K562 (cell line): ENCODE measurements around the gene REC8. TPM values are rescaled to one million over a fixed set of nuclear protein-coding genes. Genes with fewer than 3 reads are reported as not detected.
A peak's percentile ranks its signal among the peaks of the same experiment; 100 is the strongest.

Experiments
- ATAC-seq: fragments of 200-7000 bp; cut with Tn5 transposase; 3 replicates; pipeline ENCODE4 v1.9.1; 2020; ENCODE audit warnings: moderate library complexity
- BruUV-seq: library from RNA; stranded (reverse); fragments of 400-500 nt; replicated peaks from 2 replicates; lab custom pipeline; 2021; lab: Mats Ljungman, UMichigan
- CTCF ChIA-PET: fragments of 300-600 bp; formaldehyde crosslinking; extraction: SDS; loops from one replicate; lab custom pipeline; 2021; ENCODE audit warnings: low intra/inter-chr PET ratio; lab: Yijun Ruan, JAX
- POLR2A ChIA-PET: fragments of 300-600, 350-650 bp; sonication (Branson Sonifier 250); formaldehyde crosslinking; extraction: SDS; loops from one replicate; lab custom pipeline; 2021; ENCODE audit warnings: antibody characterized with exemption, inconsistent platforms; lab: Yijun Ruan, JAX
- DNase-seq, 4 experiments: peaks; one replicate each; pipeline versions ENCODE4 v3.0.0 to v3.0.0-alpha.2; 2011 to 2018; ENCODE audit warnings: low spot score in 3 of 4, mixed read lengths in 3 of 4; ENCODE audit errors: extremely low read depth in 1 of 4
- FAIRE-seq: peaks from 2 replicates; lab custom pipeline; 2011; peaks lifted over from hg19 to GRCh38; lab: Jason Lieb, UNC
- H2AFZ ChIP-seq: 2 replicates; pipeline ENCODE4 v1.6.0; 2011; ENCODE audit warnings: low read depth, low read length, control low read depth, inconsistent platforms
- H3K27ac ChIP-seq: fragments of 200-600 bp; 3 replicates; pipeline ENCODE4 v1.8.0; 2011; ENCODE audit warnings: low read depth, mild to moderate bottlenecking, control low read depth, inconsistent platforms, low read length, moderate library complexity, mixed read lengths; ENCODE audit errors: extremely low read depth
- H3K27me3 ChIP-seq, 2 experiments: fragments of 300-600 bp in 1 of 2; 2 replicates in 1 of 2; 3 replicates in 1 of 2; pipeline versions ENCODE4 v1.6.0 to v1.8.0; 2011; ENCODE audit warnings: inconsistent platforms in 2 of 2, low read length in 2 of 2, mild to moderate bottlenecking in 1 of 2, mixed read lengths in 1 of 2, moderate library complexity in 1 of 2; ENCODE audit not compliant: control insufficient read depth in 2 of 2, insufficient read depth in 2 of 2
- H3K36me3 ChIP-seq: fragments of 300-600 bp; 3 replicates; pipeline ENCODE4 v1.8.0; 2011; ENCODE audit warnings: mild to moderate bottlenecking, low read length, inconsistent platforms; ENCODE audit not compliant: control insufficient read depth, insufficient read depth
- H3K4me1 ChIP-seq, 2 experiments: fragments of 200-600 bp in 1 of 2; replicated peaks in 1 of 2; 2 replicates in 1 of 2; 3 replicates in 1 of 2; pipeline versions ENCODE4 v1.5.1 to v1.8.0; 2011; ENCODE audit warnings: inconsistent platforms in 2 of 2, low read length in 2 of 2, mild to moderate bottlenecking in 1 of 2, mixed read lengths in 1 of 2, moderate library complexity in 1 of 2; ENCODE audit not compliant: control insufficient read depth in 2 of 2, insufficient read depth in 2 of 2
- H3K4me2 ChIP-seq: 2 replicates; pipeline ENCODE4 v1.6.1; 2011; ENCODE audit warnings: low read length, control low read depth, inconsistent platforms, mixed read lengths; ENCODE audit not compliant: insufficient read depth
- H3K4me3 ChIP-seq: fragments of 200-600 bp; sonication (generic), shearing (Covaris generic); 2 replicates; pipeline ENCODE4 v1.5.1; 2016; ENCODE audit warnings: control low read depth, inconsistent platforms
- H3K79me2 ChIP-seq: fragments of 200-600 bp; 3 replicates; pipeline ENCODE4 v1.8.0; 2011; ENCODE audit warnings: low read length, inconsistent platforms; ENCODE audit not compliant: control insufficient read depth, insufficient read depth
- H3K9ac ChIP-seq, 2 experiments: 2 replicates each; pipeline versions ENCODE4 v1.6.0 to v1.6.1; 2011; ENCODE audit warnings: low read depth in 2 of 2, low read length in 2 of 2, control low read depth in 1 of 2, inconsistent platforms in 1 of 2, mild to moderate bottlenecking in 1 of 2, mixed read lengths in 1 of 2; ENCODE audit not compliant: insufficient read depth in 1 of 2
- H3K9me1 ChIP-seq: one replicate; pipeline ENCODE4 v1.6.0; 2011; ENCODE audit warnings: inconsistent platforms, mild to moderate bottlenecking, low read length, moderate library complexity; ENCODE audit not compliant: control insufficient read depth, insufficient read depth
- H3K9me3 ChIP-seq: replicated peaks from 2 replicates; pipeline ENCODE4 v1.5.1; 2011; ENCODE audit warnings: low read depth, low read length, inconsistent platforms; ENCODE audit not compliant: control insufficient read depth, insufficient read depth
- H4K20me1 ChIP-seq: replicated peaks from 2 replicates; pipeline ENCODE4 v1.6.1; 2011; ENCODE audit warnings: low read length, inconsistent platforms, mixed read lengths; ENCODE audit not compliant: control insufficient read depth, insufficient read depth
- C11orf30 ChIP-seq: fragments of 450-650 bp; IDR thresholded peaks from 2 replicates; pipeline ENCODE4 v1.6.1; 2016; ENCODE audit warnings: low read depth, mild to moderate bottlenecking
- CTBP1 ChIP-seq: fragments of 450-650 bp; IDR thresholded peaks from 2 replicates; pipeline ENCODE4 v1.6.1; 2016; ENCODE audit warnings: borderline replicate concordance
- MAFF ChIP-seq: IDR thresholded peaks from 2 replicates; pipeline ENCODE4 v1.6.1; 2012; ENCODE audit warnings: low read length, improper control_type of control experiment
- MAFG ChIP-seq: fragments of 450-650 bp; conservative IDR thresholded peaks from 2 replicates; pipeline ENCODE4 v1.6.1; 2016; ENCODE audit warnings: missing genetic modification characterization, missing compliant biosample characterization
- SRSF1 ChIP-seq: fragments of 200-400 bp; formaldehyde crosslinking; IDR thresholded peaks from 2 replicates; pipeline ENCODE4 v1.6.1; 2017; ENCODE audit warnings: mild to moderate bottlenecking, low read depth, low read length, moderate library complexity
- ZNF263 ChIP-seq: sonication (generic); formaldehyde crosslinking; IDR thresholded peaks from 2 replicates; pipeline ENCODE4 v1.8.0; 2022; ENCODE audit warnings: mild to moderate bottlenecking, missing genetic modification reagents, borderline replicate concordance
- ZNF316 ChIP-seq: fragments of 450-650 bp; IDR thresholded peaks from 2 replicates; pipeline ENCODE4 v1.6.1; 2016
- ZNF639 ChIP-seq, 2 experiments: fragments of 200-800 bp in 1 of 2; sonication (Bioruptor generic) in 1 of 2; sonication (generic) in 1 of 2; formaldehyde crosslinking in 1 of 2; IDR thresholded peaks in 1 of 2; conservative IDR thresholded peaks in 1 of 2; 2 replicates each; pipeline versions ENCODE4 v1.5.0 to v1.6.1; 2016 to 2020; ENCODE audit warnings: missing compliant biosample characterization in 1 of 2, missing genetic modification characterization in 1 of 2, missing genetic modification reagents in 1 of 2
- WGBS: fragments of 100-300 bp; shearing (Covaris generic); methylation state at CpG from one replicate; pipeline ENCODE4 v1.1.6; 2016; ENCODE audit warnings: low coverage, mixed read lengths; ENCODE audit not compliant: insufficient coverage; ENCODE audit errors: missing lambda C conversion rate; 5-methylcytosine and 5-hydroxymethylcytosine counted together
- in situ Hi-C: fragments of 300-500 bp; cut with MboI; formaldehyde crosslinking; loops from 4 replicates; pipeline ENCODE4 v1.15.0; 2018; ENCODE audit warnings: inconsistent platforms, mixed read lengths
- intact Hi-C: fragments of 100-400 bp; cut with micrococcal nuclease; formaldehyde crosslinking; loops from 2 replicates; pipeline ENCODE4 v1.14.2; 2022
- polyA plus RNA-seq, 8 experiments: library from polyadenylated mRNA; depleted of rRNA in 4 of 8; stranded (reverse) in 5 of 8; unstranded in 3 of 8; fragments of >200 nt; fragmentation: Nextera tagmentation in 2 of 8; fragmentation: Illumina TruSeq in 1 of 8; extraction: Ambion mirVana in 2 of 8; extraction: Trizol in 1 of 8; gene quantifications; 2 replicates each; pipeline versions ENCODE4 v1.2.1 to v1.2.3, GENCODE V29; 2011 to 2014; ENCODE audit warnings: inconsistent platforms in 1 of 8, missing spikeins in 1 of 8
- total RNA-seq, 7 experiments: library from RNA; depleted of rRNA in 6 of 7; stranded (reverse); fragments of >200 nt in 6 of 7; fragmentation: Illumina TruSeq in 2 of 7; extraction: Trizol in 2 of 7; gene quantifications; 2 replicates each; pipeline versions ENCODE4 v1.2.1 to v1.2.3, GENCODE V29; 2011 to 2021; ENCODE audit warnings: low replicate concordance in 1 of 7

The REC8 gene
- total and polyA plus RNA-seq, 9 of the 15 experiments (the other 6 are each of a cell fraction or from before 2014, with no cell fraction given), result 0.11 to 2.5 (median 0.85) TPM

GRCh38 chr14:24204163-24205146 lies 32.6 kb downstream of the REC8 start:
- no TSS peak for BruUV-seq
- peaks cover 8 to 13% of the 10 kb centered on the region in 2 experiments; a peak in 4 of 5 replicates for H3K4me1 ChIP-seq
- POLR2A ChIA-PET, result interaction anchor here (0.7 to 1.7 kb wide), 2 partner anchors 9 kb away, joined by 3 to 5 read pairs; partner anchors contain the start of genes CHMP4A and TM9SF1
- TF ChIP-seq ZNF639 (CRISPR knock-in tag; conservative IDR thresholded peaks at IDR 0.05 in 1 of 2, IDR thresholded peaks at IDR 0.05 in 1 of 2) (no peak), CTBP1 (no peak), MAFG (peak; percentile 35; the same call in 1 of the 2 replicates), ZNF263 (no peak), MAFF (0 out of 2 replicates have a peak, but pooled peaks have one; percentile 14), C11orf30 (peak; percentile 62), SRSF1 (no peak), ZNF316 (peak; percentile 81)
- H3K9ac ChIP-seq, result no peak overlapping the region
- intact Hi-C loops (no loop called here), in situ Hi-C loops (no loop called here)
- H2AFZ ChIP-seq, result no peak overlapping the region
- peaks cover 50% of the 10 kb centered on the region; the same call in 2 of the 3 replicates for H3K36me3 ChIP-seq
- H3K4me3 ChIP-seq, result no peak overlapping the region
- H3K9me3 ChIP-seq, result 0 out of 2 replicates have a peak, but pooled peaks cover 2% of the 10 kb centered on the region
- no peaks in the 10 kb centered on the region for H3K27me3 ChIP-seq
- H4K20me1 ChIP-seq, result no peaks in the 10 kb centered on the region; the same call in 1 of the 2 replicates
- 74% methylated on average over 6 of the region's 7 CpGs for WGBS
- H3K9me1 ChIP-seq, result no peaks in the 10 kb centered on the region
- CTCF ChIA-PET, result no interaction called here
- FAIRE-seq (no peak), ATAC-seq (no peak), DNase-seq (no peak)
- H3K27ac ChIP-seq, result no peak overlapping the region
- H3K79me2 ChIP-seq, result no peaks in the 10 kb centered on the region
- H3K4me2 ChIP-seq, result no peak overlapping the region
